K562 (cell line): ENCODE data around the gene ZMIZ1. TPM values are rescaled to one million over a fixed set of nuclear protein-coding genes. Genes with fewer than 3 reads are reported as not detected.
A peak's percentile ranks its signal among the peaks of the same experiment; 100 is the strongest.

Experiments used
- ATF7 ChIP-seq: fragments of 450-650 bp; IDR thresholded peaks from 2 replicates; pipeline ENCODE4 v1.7.1; 2014; ENCODE audit warnings: mild to moderate bottlenecking, moderate library complexity
- CTBP1 ChIP-seq: fragments of 450-650 bp; IDR thresholded peaks from 2 replicates; pipeline ENCODE4 v1.6.1; 2016; ENCODE audit warnings: borderline replicate concordance
- FOSL1 ChIP-seq: fragments of 200-800 bp; sonication (Bioruptor generic); conservative IDR thresholded peaks from 2 replicates; pipeline ENCODE4 v1.6.1; 2016; ENCODE audit warnings: missing genetic modification characterization, missing compliant biosample characterization
- FOXA1 ChIP-seq: fragments of 450-650 bp; IDR thresholded peaks from 2 replicates; pipeline ENCODE4 v1.6.1; 2016; ENCODE audit warnings: mild to moderate bottlenecking, borderline replicate concordance
- HIVEP1 ChIP-seq: fragments of 250-450 bp; sonication (Bioruptor Pico); IDR thresholded peaks from 2 replicates; pipeline ENCODE4 v1.4.0; 2020; ENCODE audit warnings: mild to moderate bottlenecking
- JUN ChIP-seq, 2 experiments: sonication (generic) in 1 of 2; formaldehyde crosslinking in 1 of 2; IDR thresholded peaks; 2 replicates each; pipeline versions ENCODE4 v1.6.1 to v1.8.0; 2012 to 2022; ENCODE audit warnings: borderline replicate concordance in 2 of 2, mild to moderate bottlenecking in 2 of 2, improper control_type of control experiment in 1 of 2, low read depth in 1 of 2, low read length in 1 of 2, missing genetic modification reagents in 1 of 2
- JUND ChIP-seq, 2 experiments: IDR thresholded peaks; 2 replicates in 1 of 2; 3 replicates in 1 of 2; pipeline ENCODE4 v1.6.1; 2011; ENCODE audit warnings: borderline replicate concordance in 2 of 2, low read depth in 2 of 2, low read length in 2 of 2, improper control_type of control experiment in 1 of 2, missing biosample characterization in 1 of 2, missing genetic modification characterization in 1 of 2, missing genetic modification reagents in 1 of 2
- MAFG ChIP-seq: fragments of 450-650 bp; conservative IDR thresholded peaks from 2 replicates; pipeline ENCODE4 v1.6.1; 2016; ENCODE audit warnings: missing genetic modification characterization, missing compliant biosample characterization
- SMAD4 ChIP-seq: fragments of 250-450 bp; sonication (Bioruptor Pico); conservative IDR thresholded peaks from 2 replicates; pipeline ENCODE4 v1.8.0; 2021; ENCODE audit warnings: inconsistent platforms, mild to moderate bottlenecking, moderate library complexity
- SPI1 ChIP-seq: IDR thresholded peaks from 2 replicates; pipeline ENCODE4 v1.6.1; 2011; ENCODE audit warnings: low read depth, low read length, control low read depth, borderline replicate concordance
- STAG1 ChIP-seq: sonication (generic); formaldehyde crosslinking; IDR thresholded peaks from 2 replicates; pipeline ENCODE4 v1.5.0; 2020; ENCODE audit warnings: missing genetic modification reagents, borderline replicate concordance
- THRB ChIP-seq: fragments of 450-650 bp; formaldehyde crosslinking; conservative IDR thresholded peaks from 2 replicates; pipeline ENCODE4 v1.4.0; 2022; ENCODE audit warnings: mild to moderate bottlenecking, missing genetic modification characterization
- ZKSCAN3 ChIP-seq: fragments of 250-450 bp; sonication (Bioruptor Pico); IDR thresholded peaks from 2 replicates; pipeline ENCODE4 v1.4.0; 2020
- ZNF511 ChIP-seq: sonication (generic); formaldehyde crosslinking; IDR thresholded peaks from 2 replicates; pipeline ENCODE4 v1.8.0; 2022; ENCODE audit warnings: mild to moderate bottlenecking, missing genetic modification reagents
- ZZZ3 ChIP-seq: fragments of 450-650 bp; IDR thresholded peaks from 2 replicates; pipeline ENCODE4 v1.6.1; 2016; ENCODE audit warnings: antibody characterized with exemption, mild to moderate bottlenecking, moderate library complexity
- polyA plus RNA-seq, 8 experiments: library from polyadenylated mRNA; depleted of rRNA in 4 of 8; stranded (reverse) in 5 of 8; unstranded in 3 of 8; fragments of >200 nt; fragmentation: Nextera tagmentation in 2 of 8; fragmentation: Illumina TruSeq in 1 of 8; extraction: Ambion mirVana in 2 of 8; extraction: Trizol in 1 of 8; gene quantifications; 2 replicates each; pipeline versions ENCODE4 v1.2.1 to v1.2.3, GENCODE V29; 2011 to 2014; ENCODE audit warnings: inconsistent platforms in 1 of 8, missing spikeins in 1 of 8
- total RNA-seq, 7 experiments: library from RNA; depleted of rRNA in 6 of 7; stranded (reverse); fragments of >200 nt in 6 of 7; fragmentation: Illumina TruSeq in 2 of 7; extraction: Trizol in 2 of 7; gene quantifications; 2 replicates each; pipeline versions ENCODE4 v1.2.1 to v1.2.3, GENCODE V29; 2011 to 2021; ENCODE audit warnings: low replicate concordance in 1 of 7

ZMIZ1 gene
- total and polyA plus RNA-seq, 9 of the 15 experiments (the other 6 are each of a cell fraction or from before 2014, with no cell fraction given), result 1.0 to 37.3 (median 4.3) TPM

- peak; percentile 74; the same call in 1 of the 2 replicates for TF ChIP-seq JUN (IDR thresholded peaks at IDR 0.05; ENCODE audit: borderline replicate concordance, low read depth, low read length)
- no peak for TF ChIP-seq JUN (CRISPR knock-in tag; IDR thresholded peaks at IDR 0.05; ENCODE audit: borderline replicate concordance)
- no peak for TF ChIP-seq MAFG (tag)
- no peak for TF ChIP-seq HIVEP1 (CRISPR knock-in tag)
- peak; percentile 68 for TF ChIP-seq FOSL1
- peak; percentile 42; the same call in 1 of the 2 replicates for TF ChIP-seq JUND (IDR thresholded peaks at IDR 0.05; ENCODE audit: borderline replicate concordance, low read depth, low read length)
- TF ChIP-seq JUND (tag; IDR thresholded peaks at IDR 0.05; ENCODE audit: borderline replicate concordance, low read depth, low read length), result no peak; the same call in 2 of the 3 replicates
- TF ChIP-seq STAG1, result no peak
- no peak for TF ChIP-seq SMAD4 (CRISPR knock-in tag)
- no peak for TF ChIP-seq FOXA1
- no peak for TF ChIP-seq ZKSCAN3
- TF ChIP-seq ZNF511 (CRISPR knock-in tag), result no peak
- peak; percentile 49; the same call in 1 of the 2 replicates for TF ChIP-seq CTBP1
- no peak for TF ChIP-seq THRB (CRISPR knock-in tag)
- peak; percentile 73 for TF ChIP-seq SPI1
- no peak for TF ChIP-seq ZZZ3
- peak; percentile 16; the same call in 1 of the 2 replicates for TF ChIP-seq ATF7
Measured at GRCh38 chr10:79331709-79332108, 262.9 kb downstream of the ZMIZ1 start (continued).
